DOHH2 (cell line): Measurements from ENCODE around the gene SEMA4C.

ENCODE experiments used
- H3F3A ChIP-seq: fragments of 200-600 bp; sonication (generic), shearing (Covaris generic); 2 replicates; pipeline ENCODE4 v1.6.0; 2016; ENCODE audit warnings: antibody characterized with exemption, mild to moderate bottlenecking; ENCODE audit not compliant: control insufficient read depth, insufficient read depth
- H3K27ac ChIP-seq: fragments of 200-600 bp; sonication (generic); 2 replicates; pipeline ENCODE4 v1.5.1; 2014; ENCODE audit warnings: low read depth, mild to moderate bottlenecking, low read length, moderate library complexity
- H3K27me3 ChIP-seq: fragments of 200-600 bp; sonication (generic); 2 replicates; pipeline ENCODE4 v1.6.1; 2014; ENCODE audit warnings: mild to moderate bottlenecking, low read length, mixed read lengths; ENCODE audit not compliant: control insufficient read depth
- H3K36me3 ChIP-seq: fragments of 200-600 bp; sonication (generic); 2 replicates; pipeline ENCODE4 v1.6.1; 2014; ENCODE audit warnings: mild to moderate bottlenecking, low read length, moderate library complexity, mixed read lengths; ENCODE audit not compliant: control insufficient read depth
- H3K4me1 ChIP-seq: fragments of 200-600 bp; sonication (generic); 2 replicates; pipeline ENCODE4 v1.6.1; 2014; ENCODE audit warnings: mild to moderate bottlenecking, low read length, mixed read lengths; ENCODE audit not compliant: control insufficient read depth
- H3K4me2 ChIP-seq: fragments of 200-600 bp; sonication (generic); 2 replicates; pipeline ENCODE4 v1.6.0; 2014; ENCODE audit warnings: mild to moderate bottlenecking, low read length, moderate library complexity
- H3K4me3 ChIP-seq: fragments of 200-600 bp; sonication (generic); 2 replicates; pipeline ENCODE4 v1.5.1; 2014; ENCODE audit warnings: mild to moderate bottlenecking, low read length, mixed read lengths
- H3K79me2 ChIP-seq: fragments of 200-600 bp; sonication (generic); 2 replicates; pipeline ENCODE4 v1.6.1; 2014; ENCODE audit warnings: mild to moderate bottlenecking, low read length, mixed read lengths; ENCODE audit not compliant: control insufficient read depth
- H3K9me2 ChIP-seq: fragments of 200-600 bp; sonication (generic); replicated peaks from 2 replicates; pipeline ENCODE4 v1.6.1; 2014; ENCODE audit warnings: mild to moderate bottlenecking, low read length, mixed read lengths; ENCODE audit not compliant: control insufficient read depth
- H3K9me3 ChIP-seq: fragments of 200-600 bp; sonication (generic); 2 replicates; pipeline ENCODE4 v1.6.1; 2014; ENCODE audit warnings: antibody characterized with exemption, low read length, mixed read lengths; ENCODE audit not compliant: control insufficient read depth, insufficient read depth
- H4K20me1 ChIP-seq: fragments of 200-600 bp; sonication (generic); 2 replicates; pipeline ENCODE4 v1.6.0; 2014; ENCODE audit warnings: low read depth, mild to moderate bottlenecking, antibody characterized with exemption, low read length, moderate library complexity; ENCODE audit not compliant: control insufficient read depth, insufficient read depth
- EZH2phosphoT487 ChIP-seq: fragments of 200-600 bp; sonication (generic); IDR thresholded peaks from 2 replicates; pipeline ENCODE4 v1.6.1; 2017; ENCODE audit warnings: borderline replicate concordance, mild to moderate bottlenecking, antibody characterized with exemption, low read length, moderate library complexity, mixed read lengths
- TF ChIP-seq, protein P1 (sequence below): fragments of 200-600 bp; sonication (generic); IDR thresholded peaks from one replicate; pipeline ENCODE4 v1.5.1; 2014; ENCODE audit warnings: antibody characterized with exemption, mild to moderate bottlenecking, low read depth, low read length; ENCODE audit not compliant: poor library complexity, severe bottlenecking

The SEMA4C gene

DNA sequence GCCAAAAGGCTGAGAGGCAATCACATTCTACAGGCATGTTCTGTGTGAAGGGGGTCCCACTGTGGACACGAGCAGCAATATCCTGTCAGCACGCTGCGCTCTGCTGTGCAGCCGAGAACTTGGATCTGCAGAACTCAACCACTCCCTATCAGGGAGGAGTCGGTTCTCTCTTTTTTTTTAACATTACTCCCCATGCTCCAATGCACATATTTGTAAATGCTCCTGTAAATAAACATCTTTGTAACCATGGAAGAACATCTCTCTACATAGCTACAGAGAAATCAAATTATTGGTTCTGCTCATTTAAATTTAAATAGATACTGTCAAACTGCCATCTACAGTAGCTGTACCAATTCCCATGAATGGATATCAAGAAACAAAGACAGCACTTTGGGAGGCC lies 23.1 kb downstream of the SEMA4C start:
- Histone ChIP-seq H3K4me2 (no peak overlapping the region), H3K9me2 (no peaks in the 10 kb centered on the region), H3K27ac (no peak overlapping the region), H4K20me1 (no peaks in the 10 kb centered on the region), H3K4me1 (no peaks in the 10 kb centered on the region), H3K36me3 (peaks cover 21% of the 10 kb centered on the region), H3K9me3 (no peaks in the 10 kb centered on the region), H3K27me3 (no peaks in the 10 kb centered on the region), H3F3A (no peaks in the 10 kb centered on the region), H3K4me3 (no peak overlapping the region), H3K79me2 (no peaks in the 10 kb centered on the region)
- no peak for TF ChIP-seq EZH2phosphoT487
- TF ChIP-seq, protein P1, sequence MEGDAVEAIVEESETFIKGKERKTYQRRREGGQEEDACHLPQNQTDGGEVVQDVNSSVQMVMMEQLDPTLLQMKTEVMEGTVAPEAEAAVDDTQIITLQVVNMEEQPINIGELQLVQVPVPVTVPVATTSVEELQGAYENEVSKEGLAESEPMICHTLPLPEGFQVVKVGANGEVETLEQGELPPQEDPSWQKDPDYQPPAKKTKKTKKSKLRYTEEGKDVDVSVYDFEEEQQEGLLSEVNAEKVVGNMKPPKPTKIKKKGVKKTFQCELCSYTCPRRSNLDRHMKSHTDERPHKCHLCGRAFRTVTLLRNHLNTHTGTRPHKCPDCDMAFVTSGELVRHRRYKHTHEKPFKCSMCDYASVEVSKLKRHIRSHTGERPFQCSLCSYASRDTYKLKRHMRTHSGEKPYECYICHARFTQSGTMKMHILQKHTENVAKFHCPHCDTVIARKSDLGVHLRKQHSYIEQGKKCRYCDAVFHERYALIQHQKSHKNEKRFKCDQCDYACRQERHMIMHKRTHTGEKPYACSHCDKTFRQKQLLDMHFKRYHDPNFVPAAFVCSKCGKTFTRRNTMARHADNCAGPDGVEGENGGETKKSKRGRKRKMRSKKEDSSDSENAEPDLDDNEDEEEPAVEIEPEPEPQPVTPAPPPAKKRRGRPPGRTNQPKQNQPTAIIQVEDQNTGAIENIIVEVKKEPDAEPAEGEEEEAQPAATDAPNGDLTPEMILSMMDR: no peak

DNA sequence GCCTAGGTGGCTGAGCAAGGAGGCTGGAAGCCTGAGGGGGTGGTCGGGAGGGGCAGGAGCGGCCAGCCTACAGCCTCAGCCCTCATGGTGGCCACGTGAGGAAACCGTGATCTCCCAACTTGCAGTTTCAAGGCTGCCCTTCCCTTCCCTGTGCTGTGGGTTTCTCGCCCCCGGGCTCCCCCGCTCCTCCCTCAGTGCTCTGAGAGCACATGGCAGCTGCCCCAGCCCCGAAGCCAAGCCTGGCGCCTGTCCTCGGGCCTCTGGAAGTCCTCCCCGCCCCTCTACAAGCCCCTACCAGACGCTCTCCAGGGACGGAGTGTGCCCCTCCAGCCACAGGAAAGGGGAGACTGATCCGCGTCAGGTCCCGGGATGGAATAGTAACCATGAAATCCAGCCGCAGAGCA lies 25.5 kb downstream of the SEMA4C start:
- Histone ChIP-seq H3K36me3 (peaks cover 12% of the 10 kb centered on the region), H3K9me2 (no peaks in the 10 kb centered on the region), H3K79me2 (no peaks in the 10 kb centered on the region), H3K4me1 (peaks cover 7% of the 10 kb centered on the region), H4K20me1 (no peaks in the 10 kb centered on the region), H3F3A (no peaks in the 10 kb centered on the region), H3K4me3 (no peak overlapping the region), H3K4me2 (no peak overlapping the region), H3K27me3 (no peaks in the 10 kb centered on the region), H3K27ac (no peak overlapping the region), H3K9me3 (no peaks in the 10 kb centered on the region)
- TF ChIP-seq, protein P1: no peak
- no peak for TF ChIP-seq EZH2phosphoT487

DNA sequence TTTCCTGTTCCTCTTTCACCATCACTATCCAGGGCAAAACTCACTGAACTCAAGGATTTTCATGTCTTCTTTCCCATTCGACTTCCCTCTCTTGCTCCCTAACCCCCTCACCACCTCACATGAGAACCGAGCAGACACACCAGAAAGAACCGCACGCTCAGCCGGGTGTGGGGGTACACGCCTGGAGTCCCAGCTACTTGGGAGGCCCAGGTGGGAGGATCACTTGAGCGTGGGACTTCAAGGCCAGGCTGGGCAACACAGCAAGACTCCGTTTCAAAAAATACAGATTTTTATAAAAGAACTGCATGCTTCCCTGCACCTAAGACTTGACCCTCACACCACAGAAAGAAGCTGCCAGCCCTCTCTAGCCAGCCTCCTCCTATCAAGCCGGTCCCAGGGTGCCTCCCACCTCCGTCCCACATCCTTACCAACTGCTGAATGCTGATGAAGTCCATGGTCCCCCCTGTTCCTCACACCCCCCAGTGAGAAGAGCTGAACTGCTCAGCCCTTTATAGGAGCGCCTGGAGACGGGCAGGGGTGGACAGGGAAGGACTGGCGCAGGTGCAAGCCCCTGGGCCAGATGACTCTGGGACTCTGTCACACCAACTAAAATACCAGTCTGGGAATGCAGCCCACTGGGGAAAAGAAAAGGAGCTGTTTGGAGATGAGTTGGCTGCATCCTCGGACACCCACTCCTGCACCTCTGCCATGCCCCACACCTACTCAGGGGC lies 26.2 kb downstream of the SEMA4C start, which contains the start of gene ANKRD23:
ANKRD23 (minus strand) TSS at position 484 of the 731 bp plus-strand sequence; CDS start at position 455, 29 bp downstream.
- Histone ChIP-seq H3K27ac (no peak within 1 kb of the TSS), H3K79me2 (no peaks in the 10 kb centered on the region), H4K20me1 (no peaks in the 10 kb centered on the region), H3K36me3 (peaks cover 12% of the 10 kb centered on the region), H3K4me3 (no peak within 1 kb of the TSS), H3K4me1 (peaks cover 14% of the 10 kb centered on the region), H3K27me3 (no peaks in the 10 kb centered on the region), H3K9me3 (no peaks in the 10 kb centered on the region), H3F3A (no peaks in the 10 kb centered on the region), H3K9me2 (no peaks in the 10 kb centered on the region), H3K4me2 (no peak within 1 kb of the TSS)
- TF ChIP-seq, protein P1: no peak
- no peak for TF ChIP-seq EZH2phosphoT487
